Lower lobe of right lung (tissue), 2 donors: Measurements from ENCODE around the gene ERC1. TPM values are rescaled to one million over a fixed set of nuclear protein-coding genes. Genes with fewer than 3 reads are reported as not detected.

Experiments
- ATAC-seq, 2 donors: fragments of 200-7000 bp; cut with Tn5 transposase; one replicate each; pipeline ENCODE4 v1.9.1; 2020 to 2022; ENCODE audit warnings: mild to moderate bottlenecking in 2 of 2, moderate library complexity in 2 of 2
- DNase-seq: peaks from one replicate; pipeline ENCODE4 v3.0.0-alpha.2; 2020
- H3K27ac ChIP-seq: fragments of 200-600 bp; one replicate; pipeline ENCODE4 v1.8.0; 2022
- H3K27me3 ChIP-seq: fragments of 200-600 bp; one replicate; pipeline ENCODE4 v1.8.0; 2022; ENCODE audit warnings: low read depth
- H3K36me3 ChIP-seq: fragments of 200-600 bp; one replicate; pipeline ENCODE4 v1.8.0; 2022; ENCODE audit warnings: mild to moderate bottlenecking
- H3K4me1 ChIP-seq: fragments of 200-600 bp; one replicate; pipeline ENCODE4 v1.8.0; 2022
- H3K4me3 ChIP-seq: fragments of 200-600 bp; one replicate; pipeline ENCODE4 v1.8.0; 2022; ENCODE audit warnings: mild to moderate bottlenecking
- H3K9me3 ChIP-seq: fragments of 200-600 bp; one replicate; pipeline ENCODE4 v1.8.0; 2022
- intact Hi-C: fragments of 100-400 bp; cut with DNase I; formaldehyde crosslinking; loops from one replicate; pipeline ENCODE4 v1.11.0; 2022
- total RNA-seq: library from RNA; stranded (reverse); fragmentation: NEBNext Ultra II Directional; extraction: Animal tissue kit (Norgen Biotek cat#: 25700); gene quantifications from one replicate; pipeline ENCODE4 v1.2.1, GENCODE V29; 2021
- TF ChIP-seq, protein P1 (sequence below): fragments of 200-600 bp; IDR thresholded peaks from one replicate; pipeline ENCODE4 v1.8.0; 2022; ENCODE audit warnings: antibody characterized with exemption, mild to moderate bottlenecking
- donor health status: DM: no; HTN: yes; CAD: no; lungs with severe emphysema.

ERC1 gene
- total RNA-seq, 1 donor from 2014 or later = 66.3 TPM

GRCh38 chr12:1500095-1500801 lies 509.2 kb downstream of the ERC1 start:
- intact Hi-C loops = no loop called here
- TF ChIP-seq, protein P1, sequence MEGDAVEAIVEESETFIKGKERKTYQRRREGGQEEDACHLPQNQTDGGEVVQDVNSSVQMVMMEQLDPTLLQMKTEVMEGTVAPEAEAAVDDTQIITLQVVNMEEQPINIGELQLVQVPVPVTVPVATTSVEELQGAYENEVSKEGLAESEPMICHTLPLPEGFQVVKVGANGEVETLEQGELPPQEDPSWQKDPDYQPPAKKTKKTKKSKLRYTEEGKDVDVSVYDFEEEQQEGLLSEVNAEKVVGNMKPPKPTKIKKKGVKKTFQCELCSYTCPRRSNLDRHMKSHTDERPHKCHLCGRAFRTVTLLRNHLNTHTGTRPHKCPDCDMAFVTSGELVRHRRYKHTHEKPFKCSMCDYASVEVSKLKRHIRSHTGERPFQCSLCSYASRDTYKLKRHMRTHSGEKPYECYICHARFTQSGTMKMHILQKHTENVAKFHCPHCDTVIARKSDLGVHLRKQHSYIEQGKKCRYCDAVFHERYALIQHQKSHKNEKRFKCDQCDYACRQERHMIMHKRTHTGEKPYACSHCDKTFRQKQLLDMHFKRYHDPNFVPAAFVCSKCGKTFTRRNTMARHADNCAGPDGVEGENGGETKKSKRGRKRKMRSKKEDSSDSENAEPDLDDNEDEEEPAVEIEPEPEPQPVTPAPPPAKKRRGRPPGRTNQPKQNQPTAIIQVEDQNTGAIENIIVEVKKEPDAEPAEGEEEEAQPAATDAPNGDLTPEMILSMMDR = no peak
- Histone ChIP-seq H3K36me3 (no peaks in the 10 kb centered on the region), H3K4me3 (no peak overlapping the region), H3K4me1 (peaks cover 9% of the 10 kb centered on the region), H3K27ac (no peak overlapping the region), H3K27me3 (peaks cover 4% of the 10 kb centered on the region), H3K9me3 (no peaks in the 10 kb centered on the region)
- ATAC-seq = no peak
- DNase-seq = no peak

- DNase-seq (no peak), ATAC-seq (no peak)
- Histone ChIP-seq H3K4me3 (no peak overlapping the region), H3K9me3 (no peaks in the 10 kb centered on the region), H3K36me3 (no peaks in the 10 kb centered on the region), H3K27ac (no peak overlapping the region), H3K27me3 (peaks cover 4% of the 10 kb centered on the region), H3K4me1 (peaks cover 9% of the 10 kb centered on the region)
- intact Hi-C loops = no loop called here
- TF ChIP-seq, protein P1 = no peak
These were observed 510.0 kb downstream of the ERC1 start for GRCh38 chr12:1501001-1501400.

DNA sequence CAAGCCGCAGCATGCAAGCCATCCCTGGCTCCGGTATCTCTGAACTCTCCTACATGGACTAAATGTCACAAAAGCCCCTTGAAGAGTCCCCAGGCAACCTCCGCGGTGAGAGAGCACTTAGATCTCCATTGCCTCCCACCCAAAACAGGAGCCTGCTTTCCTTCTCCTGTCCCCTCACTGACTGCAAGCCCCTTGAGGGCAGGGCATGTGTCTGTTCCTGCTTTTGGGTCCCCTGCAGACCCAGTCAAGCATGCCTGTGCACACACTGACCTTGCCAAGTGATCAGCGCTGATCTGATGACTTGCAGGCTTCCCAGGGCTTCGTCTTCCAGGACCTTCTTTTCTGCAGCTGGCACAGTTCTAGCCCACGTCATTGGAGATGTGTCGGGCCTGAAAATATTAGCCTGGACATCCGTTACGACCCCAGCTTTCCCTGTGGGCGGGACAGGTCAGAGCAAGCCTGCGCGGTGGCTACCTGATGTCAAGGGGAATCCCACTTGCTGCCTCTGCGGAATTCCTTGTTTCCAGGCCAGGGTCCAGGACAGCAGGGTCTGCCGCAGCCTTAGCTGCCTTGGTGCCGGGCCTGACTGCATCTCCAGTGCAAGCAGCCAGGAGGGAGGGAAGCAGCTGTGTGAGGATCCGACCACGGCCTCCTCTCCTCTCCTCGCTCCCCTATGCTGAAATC lies 510.8 kb downstream of the ERC1 start:
- TF ChIP-seq, protein P1 = no peak

DNA sequence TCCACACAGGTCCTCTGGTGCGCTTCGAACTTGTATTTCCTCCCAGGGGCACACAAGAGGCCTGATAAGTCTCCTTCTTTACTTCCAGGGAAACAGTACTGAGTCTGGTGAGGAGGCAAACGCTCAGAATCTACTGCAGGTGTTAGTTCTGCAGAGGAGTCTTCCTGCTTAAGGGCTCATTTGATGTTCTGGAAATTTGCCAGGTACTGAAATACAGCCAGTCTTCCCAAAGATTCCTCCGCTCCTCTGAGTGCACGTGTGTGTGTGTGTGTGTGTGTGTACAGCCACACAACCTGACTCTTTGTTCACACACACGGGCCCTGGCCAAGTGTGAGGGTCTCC lies 511.3 kb downstream of the ERC1 start:
- intact Hi-C loops = no loop called here

More for the DNA sequence above, 510.8 kb downstream of the ERC1 start:
- H3K27me3 ChIP-seq = peaks cover 4% of the 10 kb centered on the region
- intact Hi-C loops = no loop called here
- H3K9me3 ChIP-seq = no peaks in the 10 kb centered on the region
- DNase-seq = no peak
- H3K4me3 ChIP-seq = no peak overlapping the region
- peaks cover under 1% of the 10 kb centered on the region for H3K4me1 ChIP-seq
- no peak overlapping the region for H3K27ac ChIP-seq
- H3K36me3 ChIP-seq = no peaks in the 10 kb centered on the region
- ATAC-seq = no peak

DNA sequence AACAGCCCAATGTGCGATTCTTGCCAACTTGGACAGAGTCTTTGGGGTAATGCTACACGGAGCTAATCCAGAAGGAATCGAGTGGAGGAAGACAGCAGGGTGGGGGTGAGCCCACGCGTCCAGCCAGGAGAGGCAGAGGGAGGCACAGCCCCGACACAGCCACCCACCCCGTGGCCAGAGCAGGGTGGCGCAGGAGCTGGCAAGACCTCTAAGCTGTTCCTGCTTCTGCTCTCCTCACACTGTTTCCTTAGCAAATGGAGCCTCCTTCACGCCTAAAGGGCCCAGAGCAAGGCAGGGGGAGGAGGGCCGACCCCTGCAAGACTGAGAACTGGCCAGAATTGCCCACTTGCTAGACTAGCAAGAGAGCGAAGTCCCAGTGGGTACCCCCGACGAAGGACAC lies 511.8 kb downstream of the ERC1 start:
- no peak overlapping the region for H3K27ac ChIP-seq
- no peak for DNase-seq
- ATAC-seq = peak in 1 of 2 donors; percentile 5
- no peak overlapping the region for H3K4me3 ChIP-seq
- TF ChIP-seq, protein P1 = no peak
- peaks cover 4% of the 10 kb centered on the region for H3K27me3 ChIP-seq
- H3K36me3 ChIP-seq = no peaks in the 10 kb centered on the region
- no peaks in the 10 kb centered on the region for H3K9me3 ChIP-seq
- intact Hi-C loops = no loop called here
- H3K4me1 ChIP-seq = no peaks in the 10 kb centered on the region

More for the DNA sequence above, 511.3 kb downstream of the ERC1 start:
- TF ChIP-seq, protein P1 = no peak
- Histone ChIP-seq H3K9me3 (no peaks in the 10 kb centered on the region), H3K36me3 (no peaks in the 10 kb centered on the region), H3K27me3 (peaks cover 4% of the 10 kb centered on the region), H3K27ac (no peak overlapping the region), H3K4me3 (no peak overlapping the region), H3K4me1 (no peaks in the 10 kb centered on the region)
- ATAC-seq (no peak), DNase-seq (no peak)
